ENCODE results near the gene HMGCS2. TPM values are rescaled to one million over a fixed set of nuclear protein-coding genes. Genes with fewer than 3 reads are reported as not detected.

The HMGCS2 gene
- total and polyA plus RNA-seq, 12 donors = 0.83 to 313 (median 11.2) TPM

- intact Hi-C loops (cut with DNase I) = no loop called here
- WGBS, 2 donors = 59 to 73% methylated on average over 1 of the region's 1 CpG
- no peak for TF ChIP-seq CTCF (IDR thresholded peaks at IDR 0.05)
- Histone ChIP-seq H3K9me3 (no peaks in the 10 kb centered on the region), H3K4me3 (no peak overlapping the region), H3K27me3 (peaks cover 0 to 3% (median 0%) of the 10 kb centered on the region in 7 donors), H3K36me3 (no peaks in the 10 kb centered on the region), H3K27ac (no peak overlapping the region), H3K4me1 (peaks cover 0 to 10% (median 0%) of the 10 kb centered on the region in 9 donors)
- ATAC-seq (no peak), DNase-seq (no peak)
Measured at GRCh38 chr1:119797162-119797561, 28.5 kb upstream of the HMGCS2 start.

GRCh38 chr1:119795261-119796200, 26.8 kb upstream of the HMGCS2 start:
- Histone ChIP-seq H3K36me3 (no peaks in the 10 kb centered on the region), H3K27me3 (peaks cover 0 to 10% (median 0%) of the 10 kb centered on the region in 7 donors), H3K4me1 (peaks cover 0 to 10% (median 0%) of the 10 kb centered on the region in 9 donors), H3K27ac (no peak overlapping the region), H3K9me3 (no peaks in the 10 kb centered on the region), H3K4me3 (no peak overlapping the region)
- no peak for DNase-seq
- WGBS, 2 donors = 84 to 85% methylated on average over 9 of the region's 9 CpGs
- no peak for ATAC-seq
- intact Hi-C loops (cut with DNase I) = no loop called here
- no peak for TF ChIP-seq CTCF (IDR thresholded peaks at IDR 0.05)

GRCh38 chr1:119794876-119795240, 26.2 kb upstream of the HMGCS2 start:
- ATAC-seq = no peak
- Histone ChIP-seq H3K9me3 (no peaks in the 10 kb centered on the region), H3K4me1 (peaks cover 0 to 10% (median 0%) of the 10 kb centered on the region in 9 donors), H3K27me3 (peaks cover 0 to 10% (median 0%) of the 10 kb centered on the region in 7 donors), H3K27ac (no peak overlapping the region), H3K36me3 (no peaks in the 10 kb centered on the region), H3K4me3 (no peak overlapping the region)
- 70 to 71% methylated on average over 3 of the region's 3 CpGs for WGBS, 2 donors
- no peak for TF ChIP-seq CTCF (IDR thresholded peaks at IDR 0.05)
- intact Hi-C loops (cut with DNase I) = no loop called here
- no peak for DNase-seq

GRCh38 chr1:119794230-119794875, 25.6 kb upstream of the HMGCS2 start:
- no peak overlapping the region for H3K27ac ChIP-seq
- H3K27me3 ChIP-seq = peaks cover 0 to 10% (median 0%) of the 10 kb centered on the region in 7 donors
- H3K4me1 ChIP-seq = peaks cover 0 to 10% (median 0%) of the 10 kb centered on the region in 9 donors
- H3K9me3 ChIP-seq = no peaks in the 10 kb centered on the region
- H3K4me3 ChIP-seq = no peak overlapping the region
- ATAC-seq = no peak
- H3K36me3 ChIP-seq = no peaks in the 10 kb centered on the region
- no peak for DNase-seq
- TF ChIP-seq CTCF (IDR thresholded peaks at IDR 0.05) = no peak
- WGBS, 2 donors = 55 to 68% methylated on average over 8 of the region's 8 CpGs
- intact Hi-C loops (cut with DNase I) = no loop called here

All from heart right ventricle (tissue), 16 donors.